HUES48 (cell line): ENCODE measurements around the gene TBC1D22A.

ENCODE experiments used
- H3K27ac ChIP-seq: one replicate; pipeline ENCODE4 v1.7.0; 2013; ENCODE audit warnings: low read depth, low read length, inconsistent platforms
- H3K27me3 ChIP-seq: 2 replicates; pipeline ENCODE4 v1.6.1; 2013; ENCODE audit warnings: mild to moderate bottlenecking, low read length; ENCODE audit not compliant: control insufficient read depth, insufficient read depth
- H3K36me3 ChIP-seq: 2 replicates; pipeline ENCODE4 v1.6.1; 2013; ENCODE audit warnings: low read length; ENCODE audit not compliant: control insufficient read depth, insufficient read depth
- H3K4me1 ChIP-seq: 2 replicates; pipeline ENCODE4 v1.6.1; 2013; ENCODE audit warnings: mild to moderate bottlenecking, low read length; ENCODE audit not compliant: control insufficient read depth, insufficient read depth
- H3K4me3 ChIP-seq: 2 replicates; pipeline ENCODE4 v1.5.1; 2013; ENCODE audit warnings: mild to moderate bottlenecking, low read depth, low read length
- H3K9ac ChIP-seq: 2 replicates; pipeline ENCODE4 v1.6.1; 2013; ENCODE audit warnings: mild to moderate bottlenecking, low read depth, low read length, moderate library complexity
- H3K9me3 ChIP-seq: 2 replicates; pipeline ENCODE4 v1.6.1; 2013; ENCODE audit warnings: low read length; ENCODE audit not compliant: control insufficient read depth, insufficient read depth

Gene TBC1D22A

GRCh38 chr22:47089796-47090460 lies 327.5 kb downstream of the TBC1D22A start:
- Histone ChIP-seq H3K27me3 (no peaks in the 10 kb centered on the region), H3K36me3 (no peaks in the 10 kb centered on the region), H3K9ac (no peak overlapping the region), H3K4me1 (peaks cover 16% of the 10 kb centered on the region), H3K27ac (no peak overlapping the region), H3K9me3 (peaks cover 4% of the 10 kb centered on the region; the same call in 1 of the 2 replicates), H3K4me3 (peak overlapping the region; percentile 58; the same call in 1 of the 2 replicates)

GRCh38 chr22:47090591-47091245 lies 328.3 kb downstream of the TBC1D22A start:
- H3K4me1 ChIP-seq = peaks cover 16% of the 10 kb centered on the region
- H3K36me3 ChIP-seq = no peaks in the 10 kb centered on the region
- H3K9ac ChIP-seq = no peak overlapping the region
- H3K27me3 ChIP-seq = no peaks in the 10 kb centered on the region
- peak overlapping the region; percentile 58 for H3K4me3 ChIP-seq
- peaks cover 4% of the 10 kb centered on the region; the same call in 1 of the 2 replicates for H3K9me3 ChIP-seq
- H3K27ac ChIP-seq = no peak overlapping the region

DNA sequence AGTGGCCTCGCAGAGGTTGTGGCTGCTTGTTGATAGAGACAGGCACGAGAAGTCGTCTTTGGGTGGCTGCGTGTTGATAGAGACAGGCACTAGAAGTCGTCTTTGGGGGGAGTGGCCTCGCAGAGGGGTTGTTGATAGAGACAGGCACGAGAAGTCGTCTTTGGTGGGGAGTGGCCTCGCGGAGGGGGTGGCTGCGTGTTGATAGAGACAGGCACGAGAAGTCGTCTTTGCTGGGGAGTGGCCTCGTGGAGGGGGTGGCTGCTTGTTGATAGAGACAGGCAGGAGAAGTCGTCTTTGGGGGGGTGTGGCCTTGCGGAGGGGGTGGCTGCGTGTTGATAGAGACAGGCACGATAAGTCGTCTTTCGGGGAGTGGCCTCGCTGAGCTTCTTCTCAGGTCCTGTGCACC lies 328.8 kb downstream of the TBC1D22A start:
- Histone ChIP-seq H3K27ac (no peak overlapping the region), H3K9ac (no peak overlapping the region), H3K9me3 (peaks cover 4% of the 10 kb centered on the region; the same call in 1 of the 2 replicates), H3K4me1 (peaks cover 16% of the 10 kb centered on the region), H3K27me3 (no peaks in the 10 kb centered on the region), H3K36me3 (no peaks in the 10 kb centered on the region), H3K4me3 (peak overlapping the region; percentile 58)

DNA sequence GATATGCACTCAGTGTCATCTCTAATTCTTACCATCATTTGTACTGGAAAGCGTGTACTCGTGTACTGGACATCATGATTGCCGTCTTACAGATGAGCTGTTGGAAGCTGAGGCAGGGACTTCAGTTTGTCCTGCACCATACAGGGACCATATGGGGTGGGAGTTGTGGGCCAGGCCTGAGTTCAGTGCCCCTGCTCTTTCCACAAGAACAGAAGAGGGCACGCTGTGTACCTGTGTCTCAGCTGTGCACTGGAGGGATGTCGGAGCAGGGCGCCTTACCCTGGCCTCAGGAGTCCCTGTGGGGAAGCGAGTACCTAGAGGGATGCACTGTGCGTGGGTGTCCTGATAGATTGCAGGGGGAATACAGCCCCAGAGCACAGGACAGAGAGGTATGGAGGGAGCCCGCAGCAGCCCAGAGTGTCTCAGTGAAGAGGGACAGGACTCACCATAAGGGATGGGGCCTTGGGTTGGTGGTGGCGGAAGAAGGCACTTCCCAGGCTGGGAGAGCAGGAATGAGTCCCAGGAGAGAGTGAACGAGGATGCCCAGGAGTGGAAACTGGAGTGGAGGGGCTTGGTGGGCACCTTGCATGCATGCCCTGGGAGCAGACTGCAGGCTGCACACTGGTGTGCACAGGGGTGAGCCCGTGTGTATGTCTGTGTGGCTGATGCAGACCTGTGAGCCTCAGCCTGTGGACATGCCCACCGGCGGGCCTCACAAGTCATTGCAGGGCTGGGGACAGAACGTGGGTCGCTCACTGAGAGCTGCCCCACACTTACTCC lies 329.7 kb downstream of the TBC1D22A start:
- H3K27me3 ChIP-seq = no peaks in the 10 kb centered on the region
- no peak overlapping the region for H3K4me3 ChIP-seq
- H3K9ac ChIP-seq = no peak overlapping the region
- peaks cover 16% of the 10 kb centered on the region for H3K4me1 ChIP-seq
- peaks cover 4% of the 10 kb centered on the region; the same call in 1 of the 2 replicates for H3K9me3 ChIP-seq
- no peaks in the 10 kb centered on the region for H3K36me3 ChIP-seq
- H3K27ac ChIP-seq = no peak overlapping the region

DNA sequence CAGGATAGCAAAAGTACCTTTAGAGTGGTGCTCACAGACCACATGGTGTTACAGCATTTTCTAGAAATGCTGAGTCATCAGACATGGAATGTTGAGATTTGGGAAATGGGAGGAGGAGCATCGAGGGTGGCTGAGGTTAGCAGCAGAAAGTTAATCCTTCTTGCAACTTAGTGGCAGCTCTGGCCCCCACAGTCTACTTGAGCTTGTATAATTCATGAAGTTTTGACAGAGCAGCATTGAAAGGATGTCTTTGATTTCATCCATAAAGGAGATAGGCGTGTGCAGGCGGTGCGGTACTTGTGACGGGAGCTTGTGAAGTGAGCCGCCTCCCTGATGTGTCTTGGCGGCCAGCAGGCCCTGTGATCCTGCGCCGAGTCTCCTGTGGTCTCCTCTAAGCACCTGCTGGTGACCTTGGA lies 330.5 kb downstream of the TBC1D22A start:
- Histone ChIP-seq H3K27me3 (no peaks in the 10 kb centered on the region), H3K9ac (no peak overlapping the region), H3K27ac (no peak overlapping the region), H3K9me3 (peaks cover 4% of the 10 kb centered on the region; the same call in 1 of the 2 replicates), H3K4me3 (no peak overlapping the region), H3K4me1 (peaks cover 16% of the 10 kb centered on the region), H3K36me3 (no peaks in the 10 kb centered on the region)

GRCh38 chr22:47093720-47094119 lies 331.3 kb downstream of the TBC1D22A start:
- H3K9me3 ChIP-seq = peaks cover 4% of the 10 kb centered on the region; the same call in 1 of the 2 replicates
- no peaks in the 10 kb centered on the region for H3K36me3 ChIP-seq
- no peak overlapping the region for H3K4me3 ChIP-seq
- H3K27me3 ChIP-seq = no peaks in the 10 kb centered on the region
- H3K27ac ChIP-seq = no peak overlapping the region
- H3K9ac ChIP-seq = no peak overlapping the region
- H3K4me1 ChIP-seq = peaks cover 16% of the 10 kb centered on the region

DNA sequence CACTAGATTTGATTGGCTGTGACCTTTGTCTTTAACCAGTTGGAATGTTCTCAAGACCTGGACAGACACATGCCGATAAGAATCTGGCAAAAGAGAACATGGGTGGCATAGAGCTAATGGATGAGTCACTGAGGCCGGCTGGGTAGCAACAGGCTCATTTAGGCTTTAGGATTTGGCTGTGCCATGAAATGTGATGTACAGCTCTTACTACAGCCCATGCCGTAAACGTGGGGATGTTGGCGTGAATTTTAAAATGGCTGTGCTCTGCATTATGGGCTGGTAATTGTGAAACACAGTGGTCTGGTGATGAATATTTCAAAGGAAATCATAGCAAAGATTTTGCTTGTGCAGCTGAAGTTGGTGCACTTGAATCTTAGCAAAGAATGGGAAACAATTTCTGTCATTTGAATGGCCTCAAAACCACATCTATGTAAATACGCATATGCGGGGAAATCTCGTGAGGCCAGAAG lies 332.4 kb downstream of the TBC1D22A start:
- Histone ChIP-seq H3K36me3 (no peaks in the 10 kb centered on the region), H3K27me3 (no peaks in the 10 kb centered on the region), H3K4me3 (no peak overlapping the region), H3K27ac (no peak overlapping the region), H3K4me1 (peaks cover 16% of the 10 kb centered on the region), H3K9me3 (peaks cover 4% of the 10 kb centered on the region; the same call in 1 of the 2 replicates), H3K9ac (no peak overlapping the region)

GRCh38 chr22:47095395-47096122 lies 333.1 kb downstream of the TBC1D22A start:
- Histone ChIP-seq H3K36me3 (no peaks in the 10 kb centered on the region), H3K4me3 (no peak overlapping the region), H3K9ac (no peak overlapping the region), H3K4me1 (peaks cover 13% of the 10 kb centered on the region), H3K9me3 (peaks cover 4% of the 10 kb centered on the region; the same call in 1 of the 2 replicates), H3K27ac (no peak overlapping the region), H3K27me3 (no peaks in the 10 kb centered on the region)

GRCh38 chr22:47098121-47098520 lies 335.7 kb downstream of the TBC1D22A start:
- peaks cover 25% of the 10 kb centered on the region for H3K4me1 ChIP-seq
- H3K9ac ChIP-seq = no peak overlapping the region
- no peaks in the 10 kb centered on the region for H3K27me3 ChIP-seq
- no peaks in the 10 kb centered on the region for H3K36me3 ChIP-seq
- H3K27ac ChIP-seq = no peak overlapping the region
- H3K4me3 ChIP-seq = no peak overlapping the region
- peaks cover 4% of the 10 kb centered on the region; the same call in 1 of the 2 replicates for H3K9me3 ChIP-seq

- no peak overlapping the region for H3K4me3 ChIP-seq
- H3K9ac ChIP-seq = no peak overlapping the region
- no peaks in the 10 kb centered on the region for H3K36me3 ChIP-seq
- peaks cover 3% of the 10 kb centered on the region; the same call in 1 of the 2 replicates for H3K9me3 ChIP-seq
- no peak overlapping the region for H3K27ac ChIP-seq
- H3K4me1 ChIP-seq = peaks cover 27% of the 10 kb centered on the region
- H3K27me3 ChIP-seq = no peaks in the 10 kb centered on the region
Measured at GRCh38 chr22:47098554-47098953, 336.1 kb downstream of the TBC1D22A start.
